Measurements from ENCODE around the gene TBC1D25. TPM values are rescaled to one million over a fixed set of nuclear protein-coding genes. Genes with fewer than 3 reads are reported as not detected.

Gene TBC1D25
- total RNA-seq, 1 donor from 2014 or later = 13.1 TPM

- H3K4me2 ChIP-seq (ENCODE audit: low read length) = no peak overlapping the region
- FAIRE-seq = no peak
- no peak overlapping the region for H3K27ac Mint-ChIP-seq (ENCODE audit: unreplicated experiment)
- peaks cover 10% of the 10 kb centered on the region for H3K4me1 Mint-ChIP-seq (ENCODE audit: low read depth, unreplicated experiment)
- no peak overlapping the region for H3K4me3 ChIP-seq (ENCODE audit: insufficient read depth, low read depth, low read length)
- no peaks in the 10 kb centered on the region for H3K27me3 Mint-ChIP-seq (ENCODE audit: low read depth, unreplicated experiment)
- peaks cover 14% of the 10 kb centered on the region for H3K79me2 ChIP-seq (ENCODE audit: insufficient read depth, low read length)
- no peaks in the 10 kb centered on the region for H3K27me3 ChIP-seq (ENCODE audit: insufficient read depth, low read length)
- no peak overlapping the region for H3K9ac ChIP-seq (ENCODE audit: low read length)
- peak overlapping the region; percentile 71 for H3K4me3 Mint-ChIP-seq (ENCODE audit: unreplicated experiment)
- H4K20me1 ChIP-seq (ENCODE audit: insufficient read depth, low read length) = no peaks in the 10 kb centered on the region
- no peak for DNase-seq (ENCODE audit: low read depth)
- no peaks in the 10 kb centered on the region for H3K9me3 ChIP-seq (ENCODE audit: insufficient read depth, low read depth, low read length)
- no peaks in the 10 kb centered on the region for H3K36me3 Mint-ChIP-seq (ENCODE audit: low read depth, unreplicated experiment)
- H3K27ac ChIP-seq (ENCODE audit: low read depth, low read length) = no peak overlapping the region
- peaks cover 10% of the 10 kb centered on the region for H3K4me1 ChIP-seq (ENCODE audit: insufficient read depth, low read length)
- H3K36me3 ChIP-seq (ENCODE audit: insufficient read depth, low read length) = no peaks in the 10 kb centered on the region
- TF ChIP-seq CTCF (IDR thresholded peaks at IDR 0.05; ENCODE audit: insufficient read depth, low read depth, low read length) (no peak), EZH2 (IDR thresholded peaks at IDR 0.05; ENCODE audit: insufficient read depth, low read length) (no peak)
- H3K9me3 Mint-ChIP-seq (ENCODE audit: unreplicated experiment) = no peaks in the 10 kb centered on the region
- H2AFZ ChIP-seq (ENCODE audit: low read depth, low read length) = no peak overlapping the region
Measured at GRCh38 chrX:48507246-48507645, 32.3 kb upstream of the TBC1D25 start.

- Histone ChIP-seq H3K9me3 (ENCODE audit: insufficient read depth, low read depth, low read length) (no peaks in the 10 kb centered on the region), H3K4me3 (ENCODE audit: insufficient read depth, low read depth, low read length) (peak within 1 kb of the TSS; percentile 69), H3K27me3 (ENCODE audit: insufficient read depth, low read length) (no peaks in the 10 kb centered on the region), H3K4me2 (ENCODE audit: low read length) (peak within 1 kb of the TSS; percentile 92), H3K36me3 (ENCODE audit: insufficient read depth, low read length) (no peaks in the 10 kb centered on the region), H4K20me1 (ENCODE audit: insufficient read depth, low read length) (no peaks in the 10 kb centered on the region), H3K27ac (ENCODE audit: low read depth, low read length) (peak within 1 kb of the TSS; percentile 62), H3K4me1 (ENCODE audit: insufficient read depth, low read length) (peaks cover 10% of the 10 kb centered on the region), H3K9ac (ENCODE audit: low read length) (peak within 1 kb of the TSS; percentile 88), H3K79me2 (ENCODE audit: insufficient read depth, low read length) (peaks cover 14% of the 10 kb centered on the region), H2AFZ (ENCODE audit: low read depth, low read length) (peak within 1 kb of the TSS; percentile 59)
- Mint-ChIP-seq H3K9me3 (ENCODE audit: unreplicated experiment) (no peaks in the 10 kb centered on the region), H3K36me3 (ENCODE audit: low read depth, unreplicated experiment) (peaks cover 2% of the 10 kb centered on the region), H3K4me3 (ENCODE audit: unreplicated experiment) (peak within 1 kb of the TSS; percentile 92), H3K4me1 (ENCODE audit: low read depth, unreplicated experiment) (peaks cover 4% of the 10 kb centered on the region), H3K27ac (ENCODE audit: unreplicated experiment) (peak within 1 kb of the TSS; percentile 41), H3K27me3 (ENCODE audit: low read depth, unreplicated experiment) (no peaks in the 10 kb centered on the region)
- TF ChIP-seq CTCF (IDR thresholded peaks at IDR 0.05; ENCODE audit: insufficient read depth, low read depth, low read length) (no peak), EZH2 (IDR thresholded peaks at IDR 0.05; ENCODE audit: insufficient read depth, low read length) (no peak)
- DNase-seq (ENCODE audit: low read depth) = no peak
- peak; percentile 23 for FAIRE-seq
Measured at GRCh38 chrX:48508400-48509244, 30.9 kb upstream of the TBC1D25 start, which contains the start of gene PORCN. PORCN (plus strand) TSS chrX:48508992; CDS start chrX:48509821, 829 bp downstream.

GRCh38 chrX:48509245-48509590, 30.3 kb upstream of the TBC1D25 start:
- peak overlapping the region; percentile 69 for H3K4me3 ChIP-seq (ENCODE audit: insufficient read depth, low read depth, low read length)
- no peaks in the 10 kb centered on the region for H4K20me1 ChIP-seq (ENCODE audit: insufficient read depth, low read length)
- Mint-ChIP-seq H3K27me3 (ENCODE audit: low read depth, unreplicated experiment) (no peaks in the 10 kb centered on the region), H3K4me1 (ENCODE audit: low read depth, unreplicated experiment) (peaks cover 4% of the 10 kb centered on the region), H3K27ac (ENCODE audit: unreplicated experiment) (no peak overlapping the region), H3K36me3 (ENCODE audit: low read depth, unreplicated experiment) (peaks cover 2% of the 10 kb centered on the region), H3K9me3 (ENCODE audit: unreplicated experiment) (no peaks in the 10 kb centered on the region), H3K4me3 (ENCODE audit: unreplicated experiment) (peak overlapping the region; percentile 92)
- H3K27ac ChIP-seq (ENCODE audit: low read depth, low read length) = peak overlapping the region; percentile 58
- H3K27me3 ChIP-seq (ENCODE audit: insufficient read depth, low read length) = no peaks in the 10 kb centered on the region
- peaks cover 14% of the 10 kb centered on the region for H3K79me2 ChIP-seq (ENCODE audit: insufficient read depth, low read length)
- H3K4me1 ChIP-seq (ENCODE audit: insufficient read depth, low read length) = peaks cover 10% of the 10 kb centered on the region
- peak overlapping the region; percentile 88 for H3K9ac ChIP-seq (ENCODE audit: low read length)
- DNase-seq (ENCODE audit: low read depth) = no peak
- peak overlapping the region; percentile 47 for H2AFZ ChIP-seq (ENCODE audit: low read depth, low read length)
- H3K9me3 ChIP-seq (ENCODE audit: insufficient read depth, low read depth, low read length) = no peaks in the 10 kb centered on the region
- no peak for TF ChIP-seq EZH2 (IDR thresholded peaks at IDR 0.05; ENCODE audit: insufficient read depth, low read length)
- no peak for TF ChIP-seq CTCF (IDR thresholded peaks at IDR 0.05; ENCODE audit: insufficient read depth, low read depth, low read length)
- FAIRE-seq = no peak
- H3K36me3 ChIP-seq (ENCODE audit: insufficient read depth, low read length) = no peaks in the 10 kb centered on the region
- peak overlapping the region; percentile 92 for H3K4me2 ChIP-seq (ENCODE audit: low read length)

Measured in astrocyte (in vitro differentiated cells and primary cell).